ENCODE measurements around the gene ZNRF2.

- TF ChIP-seq CTCF (IDR thresholded peaks at IDR 0.05; ENCODE audit: low read length) (no peak), EZH2phosphoT487 (IDR thresholded peaks at IDR 0.05; ENCODE audit: low read length) (no peak)
Observed at GRCh38 chr7:30389791-30390190, 105.4 kb downstream of the ZNRF2 start.
